Non-pigmented ciliary epithelial cell (primary cell): ENCODE results near the gene SIGLEC10.
"Not testable (repeated sequence)": the region's sequence is repeated elsewhere in the genome, so short reads cannot be mapped to it uniquely, and the experiment has no call there.

Experiments
- DNase-seq: peaks from one replicate; pipeline ENCODE4 v3.0.0-alpha.2; 2010; ENCODE audit warnings: low read depth

The SIGLEC10 gene

GRCh38 chr19:51439021-51439465 lies 21.6 kb upstream of the SIGLEC10 start:
- no peak for DNase-seq

- DNase-seq, result no peak
Measured at GRCh38 chr19:51434456-51434855, 17.0 kb upstream of the SIGLEC10 start.

GRCh38 chr19:51433043-51433442 lies 15.6 kb upstream of the SIGLEC10 start:
- DNase-seq, result no peak

GRCh38 chr19:51431124-51431523 lies 13.7 kb upstream of the SIGLEC10 start:
- DNase-seq, result no peak

GRCh38 chr19:51430221-51430620 lies 12.8 kb upstream of the SIGLEC10 start:
- DNase-seq, result no peak

GRCh38 chr19:51427201-51427600 lies 9.8 kb upstream of the SIGLEC10 start:
- no peak for DNase-seq

- no peak for DNase-seq
Measured at GRCh38 chr19:51422053-51422448, 4.6 kb upstream of the SIGLEC10 start.

- no peak for DNase-seq
Measured at GRCh38 chr19:51421229-51422052, 4.0 kb upstream of the SIGLEC10 start.

- not testable (repeated sequence) for DNase-seq
Measured at GRCh38 chr19:51420511-51420910, 3.1 kb upstream of the SIGLEC10 start.

- no peak for DNase-seq
Measured at GRCh38 chr19:51418707-51419106, 1.3 kb upstream of the SIGLEC10 start.

GRCh38 chr19:51417810-51418157 lies 342 bp upstream of the SIGLEC10 start:
- DNase-seq, result no peak

- DNase-seq, result not testable (repeated sequence)
Measured at GRCh38 chr19:51416422-51416821, 1.0 kb downstream of the SIGLEC10 start.

- no peak for DNase-seq
Measured at GRCh38 chr19:51415187-51415586, 2.3 kb downstream of the SIGLEC10 start.

GRCh38 chr19:51410950-51411748 lies 6.3 kb downstream of the SIGLEC10 start:
- DNase-seq, result no peak

- no peak for DNase-seq
Measured at GRCh38 chr19:51407511-51408131, 9.8 kb downstream of the SIGLEC10 start.

- no peak for DNase-seq
Measured at GRCh38 chr19:51402117-51402516, 15.3 kb downstream of the SIGLEC10 start.

GRCh38 chr19:51399936-51400335 lies 17.5 kb downstream of the SIGLEC10 start:
- not testable (repeated sequence) for DNase-seq

- DNase-seq, result no peak
Measured at GRCh38 chr19:51399231-51399630, 18.2 kb downstream of the SIGLEC10 start.

GRCh38 chr19:51398096-51398704 lies 19.2 kb downstream of the SIGLEC10 start:
- DNase-seq, result no peak

GRCh38 chr19:51397453-51397852 lies 20.0 kb downstream of the SIGLEC10 start:
- not testable (repeated sequence) for DNase-seq

GRCh38 chr19:51396175-51396574 lies 21.3 kb downstream of the SIGLEC10 start:
- DNase-seq, result no peak
